ENCODE measurements around the gene WARS2.

DNA sequence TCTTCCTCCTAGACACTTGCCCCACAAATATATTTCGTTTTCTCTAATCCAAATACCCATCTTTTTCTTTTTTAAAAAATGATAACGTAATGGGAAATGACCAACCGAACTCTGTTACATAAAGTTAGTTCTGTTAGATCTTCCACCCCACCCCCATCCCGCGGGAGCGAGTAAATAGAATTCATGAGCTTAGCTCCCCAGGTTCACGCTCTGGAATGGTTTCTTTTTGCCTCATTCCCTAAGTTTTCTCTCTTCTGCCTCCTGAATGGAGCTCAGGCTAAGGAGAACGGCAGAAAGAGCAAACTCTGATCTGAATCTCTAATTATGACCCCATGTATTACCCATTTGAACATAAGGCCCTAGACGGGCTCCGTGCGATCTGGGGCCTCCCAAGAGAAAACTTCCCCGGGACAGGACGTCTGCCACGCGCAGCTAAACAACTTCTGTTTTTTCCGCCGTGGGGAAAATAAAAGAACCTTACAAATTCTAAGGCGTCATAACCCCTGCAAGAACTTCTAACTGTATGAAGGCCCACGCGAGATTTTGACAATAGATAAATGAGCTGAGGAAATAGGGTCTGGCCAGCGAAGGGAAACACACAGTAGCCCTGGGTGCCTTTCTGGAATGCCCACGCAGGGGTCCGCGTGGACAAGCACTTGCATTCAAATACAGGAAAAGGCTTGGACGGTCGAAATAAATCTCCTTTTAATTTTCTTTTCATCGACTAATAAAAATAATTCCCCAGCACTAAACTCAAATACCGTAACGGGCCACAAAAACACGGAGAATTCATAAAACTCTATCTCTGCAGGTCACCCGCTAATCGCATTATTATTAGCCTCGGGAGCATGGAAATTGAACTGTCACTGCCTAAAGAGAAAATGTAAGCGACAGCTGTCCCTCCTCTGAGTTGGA lies 154.6 kb downstream of the WARS2 start:
- TF ChIP-seq POLR2A (IDR thresholded peaks at IDR 0.05), result no peak
- TF ChIP-seq, protein P1, sequence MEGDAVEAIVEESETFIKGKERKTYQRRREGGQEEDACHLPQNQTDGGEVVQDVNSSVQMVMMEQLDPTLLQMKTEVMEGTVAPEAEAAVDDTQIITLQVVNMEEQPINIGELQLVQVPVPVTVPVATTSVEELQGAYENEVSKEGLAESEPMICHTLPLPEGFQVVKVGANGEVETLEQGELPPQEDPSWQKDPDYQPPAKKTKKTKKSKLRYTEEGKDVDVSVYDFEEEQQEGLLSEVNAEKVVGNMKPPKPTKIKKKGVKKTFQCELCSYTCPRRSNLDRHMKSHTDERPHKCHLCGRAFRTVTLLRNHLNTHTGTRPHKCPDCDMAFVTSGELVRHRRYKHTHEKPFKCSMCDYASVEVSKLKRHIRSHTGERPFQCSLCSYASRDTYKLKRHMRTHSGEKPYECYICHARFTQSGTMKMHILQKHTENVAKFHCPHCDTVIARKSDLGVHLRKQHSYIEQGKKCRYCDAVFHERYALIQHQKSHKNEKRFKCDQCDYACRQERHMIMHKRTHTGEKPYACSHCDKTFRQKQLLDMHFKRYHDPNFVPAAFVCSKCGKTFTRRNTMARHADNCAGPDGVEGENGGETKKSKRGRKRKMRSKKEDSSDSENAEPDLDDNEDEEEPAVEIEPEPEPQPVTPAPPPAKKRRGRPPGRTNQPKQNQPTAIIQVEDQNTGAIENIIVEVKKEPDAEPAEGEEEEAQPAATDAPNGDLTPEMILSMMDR (IDR thresholded peaks at IDR 0.05), result no peak

All from right lobe of liver (tissue), 4 donors.